Measurements from ENCODE around the gene ERI3. TPM values are rescaled to one million over a fixed set of nuclear protein-coding genes. Genes with fewer than 3 reads are reported as not detected.
A peak's percentile ranks its signal among the peaks of the same experiment; 100 is the strongest.

Gene ERI3
- total RNA-seq, 1 experiment from 2014 or later = 74.7 TPM

DNA sequence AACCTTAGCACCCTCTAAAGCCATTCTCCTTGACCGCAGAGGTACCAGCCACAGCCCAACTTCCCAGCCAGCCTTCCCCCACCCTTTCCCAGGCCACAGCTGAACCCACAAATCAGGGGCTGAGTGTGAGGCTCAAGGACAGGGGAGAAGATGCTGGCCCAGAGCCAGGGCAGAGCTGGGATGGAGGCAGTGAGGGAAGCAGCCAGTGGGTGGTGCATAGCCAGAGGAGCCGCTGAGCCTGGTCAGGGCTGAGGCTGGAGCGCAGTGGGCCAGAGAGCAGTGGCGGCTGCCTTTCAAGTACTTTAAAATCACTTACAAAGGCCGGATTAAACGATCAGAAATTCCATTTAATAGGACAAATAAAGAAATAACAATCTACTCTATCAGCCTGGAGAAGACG lies 105.5 kb downstream of the ERI3 start:
- DNase-seq (ENCODE audit: low spot score) (peak; percentile 40), ATAC-seq (peak; percentile 87)
- H3K4me1 Mint-ChIP-seq = peaks cover 16% of the 10 kb centered on the region
- no peaks in the 10 kb centered on the region; the same call in 1 of the 2 replicates for H3K36me3 Mint-ChIP-seq
- CTCF ChIA-PET = interaction anchor here (0.6 to 2.6 kb wide), 5 partner anchors 10 to 45 kb away, joined by 3 to 12 read pairs (median 7); no protein-coding TSS in a partner anchor
- no peak overlapping the region for H3K4me3 Mint-ChIP-seq
- POLR2A ChIA-PET = no interaction called here
- H3K27ac Mint-ChIP-seq = no peak overlapping the region; the same call in 1 of the 2 replicates
- H3K9me3 Mint-ChIP-seq = no peaks in the 10 kb centered on the region
- TF ChIP-seq EMX1 (CRISPR knock-in tag; IDR thresholded peaks at IDR 0.05) = no peak
- no peak for TF ChIP-seq GABPB1 (CRISPR knock-in tag; IDR thresholded peaks at IDR 0.05)
- TF ChIP-seq, protein P1, sequence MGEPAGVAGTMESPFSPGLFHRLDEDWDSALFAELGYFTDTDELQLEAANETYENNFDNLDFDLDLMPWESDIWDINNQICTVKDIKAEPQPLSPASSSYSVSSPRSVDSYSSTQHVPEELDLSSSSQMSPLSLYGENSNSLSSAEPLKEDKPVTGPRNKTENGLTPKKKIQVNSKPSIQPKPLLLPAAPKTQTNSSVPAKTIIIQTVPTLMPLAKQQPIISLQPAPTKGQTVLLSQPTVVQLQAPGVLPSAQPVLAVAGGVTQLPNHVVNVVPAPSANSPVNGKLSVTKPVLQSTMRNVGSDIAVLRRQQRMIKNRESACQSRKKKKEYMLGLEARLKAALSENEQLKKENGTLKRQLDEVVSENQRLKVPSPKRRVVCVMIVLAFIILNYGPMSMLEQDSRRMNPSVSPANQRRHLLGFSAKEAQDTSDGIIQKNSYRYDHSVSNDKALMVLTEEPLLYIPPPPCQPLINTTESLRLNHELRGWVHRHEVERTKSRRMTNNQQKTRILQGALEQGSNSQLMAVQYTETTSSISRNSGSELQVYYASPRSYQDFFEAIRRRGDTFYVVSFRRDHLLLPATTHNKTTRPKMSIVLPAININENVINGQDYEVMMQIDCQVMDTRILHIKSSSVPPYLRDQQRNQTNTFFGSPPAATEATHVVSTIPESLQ (CRISPR knock-in tag; IDR thresholded peaks at IDR 0.05) = no peak
- TF ChIP-seq, protein P2, sequence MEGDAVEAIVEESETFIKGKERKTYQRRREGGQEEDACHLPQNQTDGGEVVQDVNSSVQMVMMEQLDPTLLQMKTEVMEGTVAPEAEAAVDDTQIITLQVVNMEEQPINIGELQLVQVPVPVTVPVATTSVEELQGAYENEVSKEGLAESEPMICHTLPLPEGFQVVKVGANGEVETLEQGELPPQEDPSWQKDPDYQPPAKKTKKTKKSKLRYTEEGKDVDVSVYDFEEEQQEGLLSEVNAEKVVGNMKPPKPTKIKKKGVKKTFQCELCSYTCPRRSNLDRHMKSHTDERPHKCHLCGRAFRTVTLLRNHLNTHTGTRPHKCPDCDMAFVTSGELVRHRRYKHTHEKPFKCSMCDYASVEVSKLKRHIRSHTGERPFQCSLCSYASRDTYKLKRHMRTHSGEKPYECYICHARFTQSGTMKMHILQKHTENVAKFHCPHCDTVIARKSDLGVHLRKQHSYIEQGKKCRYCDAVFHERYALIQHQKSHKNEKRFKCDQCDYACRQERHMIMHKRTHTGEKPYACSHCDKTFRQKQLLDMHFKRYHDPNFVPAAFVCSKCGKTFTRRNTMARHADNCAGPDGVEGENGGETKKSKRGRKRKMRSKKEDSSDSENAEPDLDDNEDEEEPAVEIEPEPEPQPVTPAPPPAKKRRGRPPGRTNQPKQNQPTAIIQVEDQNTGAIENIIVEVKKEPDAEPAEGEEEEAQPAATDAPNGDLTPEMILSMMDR (IDR thresholded peaks at IDR 0.05) = no peak
- TF ChIP-seq ZNF138 (CRISPR knock-in tag; conservative IDR thresholded peaks at IDR 0.05) = no peak
- TF ChIP-seq, protein P3, sequence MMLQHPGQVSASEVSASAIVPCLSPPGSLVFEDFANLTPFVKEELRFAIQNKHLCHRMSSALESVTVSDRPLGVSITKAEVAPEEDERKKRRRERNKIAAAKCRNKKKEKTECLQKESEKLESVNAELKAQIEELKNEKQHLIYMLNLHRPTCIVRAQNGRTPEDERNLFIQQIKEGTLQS (CRISPR knock-in tag; conservative IDR thresholded peaks at IDR 0.05) = no peak
- TF ChIP-seq, protein P4, sequence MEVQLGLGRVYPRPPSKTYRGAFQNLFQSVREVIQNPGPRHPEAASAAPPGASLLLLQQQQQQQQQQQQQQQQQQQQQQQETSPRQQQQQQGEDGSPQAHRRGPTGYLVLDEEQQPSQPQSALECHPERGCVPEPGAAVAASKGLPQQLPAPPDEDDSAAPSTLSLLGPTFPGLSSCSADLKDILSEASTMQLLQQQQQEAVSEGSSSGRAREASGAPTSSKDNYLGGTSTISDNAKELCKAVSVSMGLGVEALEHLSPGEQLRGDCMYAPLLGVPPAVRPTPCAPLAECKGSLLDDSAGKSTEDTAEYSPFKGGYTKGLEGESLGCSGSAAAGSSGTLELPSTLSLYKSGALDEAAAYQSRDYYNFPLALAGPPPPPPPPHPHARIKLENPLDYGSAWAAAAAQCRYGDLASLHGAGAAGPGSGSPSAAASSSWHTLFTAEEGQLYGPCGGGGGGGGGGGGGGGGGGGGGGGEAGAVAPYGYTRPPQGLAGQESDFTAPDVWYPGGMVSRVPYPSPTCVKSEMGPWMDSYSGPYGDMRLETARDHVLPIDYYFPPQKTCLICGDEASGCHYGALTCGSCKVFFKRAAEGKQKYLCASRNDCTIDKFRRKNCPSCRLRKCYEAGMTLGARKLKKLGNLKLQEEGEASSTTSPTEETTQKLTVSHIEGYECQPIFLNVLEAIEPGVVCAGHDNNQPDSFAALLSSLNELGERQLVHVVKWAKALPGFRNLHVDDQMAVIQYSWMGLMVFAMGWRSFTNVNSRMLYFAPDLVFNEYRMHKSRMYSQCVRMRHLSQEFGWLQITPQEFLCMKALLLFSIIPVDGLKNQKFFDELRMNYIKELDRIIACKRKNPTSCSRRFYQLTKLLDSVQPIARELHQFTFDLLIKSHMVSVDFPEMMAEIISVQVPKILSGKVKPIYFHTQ (CRISPR knock-in tag; IDR thresholded peaks at IDR 0.05) = no peak
- TF ChIP-seq TEAD1 (CRISPR knock-in tag; IDR thresholded peaks at IDR 0.05) = no peak
- no peak for TF ChIP-seq KAT7 (CRISPR knock-in tag; IDR thresholded peaks at IDR 0.05; ENCODE audit: borderline replicate concordance)
- no peaks in the 10 kb centered on the region for H3K27me3 Mint-ChIP-seq (ENCODE audit: low read depth)

- H3K27ac Mint-ChIP-seq = no peak overlapping the region
- H3K36me3 Mint-ChIP-seq = no peaks in the 10 kb centered on the region; the same call in 1 of the 2 replicates
- ATAC-seq (no peak), DNase-seq (ENCODE audit: low spot score) (no peak)
- ChIA-PET CTCF (no interaction called here), POLR2A (no interaction called here)
- H3K4me3 Mint-ChIP-seq = no peak overlapping the region
- no peaks in the 10 kb centered on the region for H3K27me3 Mint-ChIP-seq (ENCODE audit: low read depth)
- H3K9me3 Mint-ChIP-seq = no peaks in the 10 kb centered on the region
- peaks cover 22% of the 10 kb centered on the region for H3K4me1 Mint-ChIP-seq
- no peak for TF ChIP-seq ZNF317 (CRISPR knock-in tag; IDR thresholded peaks at IDR 0.05; ENCODE audit: borderline replicate concordance, low read depth)
- no peak for TF ChIP-seq ZNF263 (CRISPR knock-in tag; IDR thresholded peaks at IDR 0.05; ENCODE audit: low read depth)
- no peak for TF ChIP-seq MAX (CRISPR knock-in tag; IDR thresholded peaks at IDR 0.05)
- TF ChIP-seq ESRRA (CRISPR knock-in tag; IDR thresholded peaks at IDR 0.05; ENCODE audit: borderline replicate concordance) = no peak
- TF ChIP-seq SOX15 (CRISPR knock-in tag; IDR thresholded peaks at IDR 0.05) = no peak
- no peak for TF ChIP-seq FOXP1 (CRISPR knock-in tag; IDR thresholded peaks at IDR 0.05; ENCODE audit: borderline replicate concordance)
- TF ChIP-seq, protein P4 (CRISPR knock-in tag; IDR thresholded peaks at IDR 0.05) = no peak
- TF ChIP-seq, protein P5, sequence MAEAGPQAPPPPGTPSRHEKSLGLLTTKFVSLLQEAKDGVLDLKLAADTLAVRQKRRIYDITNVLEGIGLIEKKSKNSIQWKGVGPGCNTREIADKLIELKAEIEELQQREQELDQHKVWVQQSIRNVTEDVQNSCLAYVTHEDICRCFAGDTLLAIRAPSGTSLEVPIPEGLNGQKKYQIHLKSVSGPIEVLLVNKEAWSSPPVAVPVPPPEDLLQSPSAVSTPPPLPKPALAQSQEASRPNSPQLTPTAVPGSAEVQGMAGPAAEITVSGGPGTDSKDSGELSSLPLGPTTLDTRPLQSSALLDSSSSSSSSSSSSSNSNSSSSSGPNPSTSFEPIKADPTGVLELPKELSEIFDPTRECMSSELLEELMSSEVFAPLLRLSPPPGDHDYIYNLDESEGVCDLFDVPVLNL (CRISPR knock-in tag; IDR thresholded peaks at IDR 0.05; ENCODE audit: borderline replicate concordance, low read depth) = no peak
- TF ChIP-seq RELA (CRISPR knock-in tag; IDR thresholded peaks at IDR 0.05; ENCODE audit: borderline replicate concordance) = no peak
- TF ChIP-seq NR1H2 (CRISPR knock-in tag; IDR thresholded peaks at IDR 0.05) = no peak
- TF ChIP-seq GRHL2 (CRISPR knock-in tag; IDR thresholded peaks at IDR 0.05; ENCODE audit: insufficient replicate concordance, severe bottlenecking) = no peak
- TF ChIP-seq, protein P6, sequence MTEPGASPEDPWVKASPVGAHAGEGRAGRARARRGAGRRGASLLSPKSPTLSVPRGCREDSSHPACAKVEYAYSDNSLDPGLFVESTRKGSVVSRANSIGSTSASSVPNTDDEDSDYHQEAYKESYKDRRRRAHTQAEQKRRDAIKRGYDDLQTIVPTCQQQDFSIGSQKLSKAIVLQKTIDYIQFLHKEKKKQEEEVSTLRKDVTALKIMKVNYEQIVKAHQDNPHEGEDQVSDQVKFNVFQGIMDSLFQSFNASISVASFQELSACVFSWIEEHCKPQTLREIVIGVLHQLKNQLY (CRISPR knock-in tag; IDR thresholded peaks at IDR 0.05) = no peak
- TF ChIP-seq, protein P7, sequence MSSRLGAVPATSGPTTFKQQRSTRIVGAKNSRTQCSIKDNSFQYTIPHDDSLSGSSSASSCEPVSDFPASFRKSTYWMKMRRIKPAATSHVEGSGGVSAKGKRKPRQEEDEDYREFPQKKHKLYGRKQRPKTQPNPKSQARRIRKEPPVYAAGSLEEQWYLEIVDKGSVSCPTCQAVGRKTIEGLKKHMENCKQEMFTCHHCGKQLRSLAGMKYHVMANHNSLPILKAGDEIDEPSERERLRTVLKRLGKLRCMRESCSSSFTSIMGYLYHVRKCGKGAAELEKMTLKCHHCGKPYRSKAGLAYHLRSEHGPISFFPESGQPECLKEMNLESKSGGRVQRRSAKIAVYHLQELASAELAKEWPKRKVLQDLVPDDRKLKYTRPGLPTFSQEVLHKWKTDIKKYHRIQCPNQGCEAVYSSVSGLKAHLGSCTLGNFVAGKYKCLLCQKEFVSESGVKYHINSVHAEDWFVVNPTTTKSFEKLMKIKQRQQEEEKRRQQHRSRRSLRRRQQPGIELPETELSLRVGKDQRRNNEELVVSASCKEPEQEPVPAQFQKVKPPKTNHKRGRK (CRISPR knock-in tag; IDR thresholded peaks at IDR 0.05; ENCODE audit: borderline replicate concordance) = no peak
Observed at GRCh38 chr1:44246806-44247205, 108.3 kb downstream of the ERI3 start.

Measured in WTC11 (cell line).